CD4-positive, alpha-beta memory T cell (primary cell): ENCODE results near the gene TAF11L6. TPM values are rescaled to one million over a fixed set of nuclear protein-coding genes. Genes with fewer than 3 reads are reported as not detected.

Experiments used
- polyA plus RNA-seq, 2 donors: library from polyadenylated mRNA; unstranded; fragments of 300-500 nt; fragmentation: Illumina TruSeq; gene quantifications; one replicate each; pipeline ENCODE4 v1.2.3, GENCODE V29; 2021
- total RNA-seq, 2 experiments: library from RNA; stranded (reverse); gene quantifications; one replicate each; pipeline ENCODE4 v1.2.3, GENCODE V29; 2021

The TAF11L6 gene
- total and polyA plus RNA-seq, 4 experiments from 2014 or later = not detected

Other genes starting within 250 kb of the TAF11L6 start
- gene TAF11L2, start 30.4 kb upstream of the TAF11L6 start, total RNA-seq = not detected
- gene TAF11L2, start 30.4 kb upstream of the TAF11L6 start, polyA plus RNA-seq = not detected
- not detected for gene TAF11L3, start 10.3 kb upstream of the TAF11L6 start, total RNA-seq
- not detected for gene TAF11L3, start 10.3 kb upstream of the TAF11L6 start, polyA plus RNA-seq
- gene TAF11L4, start 6.9 kb upstream of the TAF11L6 start, total RNA-seq = not detected
- not detected for gene TAF11L4, start 6.9 kb upstream of the TAF11L6 start, polyA plus RNA-seq
- not detected for gene TAF11L5, start 3.4 kb upstream of the TAF11L6 start, total RNA-seq
- gene TAF11L5, start 3.4 kb upstream of the TAF11L6 start, polyA plus RNA-seq = not detected
- gene TAF11L7, start 57.1 kb downstream of the TAF11L6 start, total RNA-seq = not detected
- not detected for gene TAF11L7, start 57.1 kb downstream of the TAF11L6 start, polyA plus RNA-seq
- gene TAF11L8, start 62.3 kb downstream of the TAF11L6 start, total RNA-seq = not detected
- not detected for gene TAF11L8, start 62.3 kb downstream of the TAF11L6 start, polyA plus RNA-seq
- gene TAF11L9, start 65.7 kb downstream of the TAF11L6 start, total RNA-seq = not detected
- gene TAF11L9, start 65.7 kb downstream of the TAF11L6 start, polyA plus RNA-seq = not detected
- not detected for gene TAF11L10, start 69.2 kb downstream of the TAF11L6 start, total RNA-seq
- not detected for gene TAF11L10, start 69.2 kb downstream of the TAF11L6 start, polyA plus RNA-seq
- gene TAF11L11, start 75.5 kb downstream of the TAF11L6 start, total RNA-seq = not detected
- gene TAF11L11, start 75.5 kb downstream of the TAF11L6 start, polyA plus RNA-seq = not detected
- gene TAF11L12, start 81.7 kb downstream of the TAF11L6 start, total RNA-seq = not detected
- not detected for gene TAF11L12, start 81.7 kb downstream of the TAF11L6 start, polyA plus RNA-seq
- gene TAF11L13, start 103.4 kb downstream of the TAF11L6 start, total RNA-seq = not detected
- not detected for gene TAF11L13, start 103.4 kb downstream of the TAF11L6 start, polyA plus RNA-seq
- not detected for gene TAF11L14, start 105.8 kb downstream of the TAF11L6 start, total RNA-seq
- not detected for gene TAF11L14, start 105.8 kb downstream of the TAF11L6 start, polyA plus RNA-seq